GM08714 (cell line): ENCODE results near the gene SMIM23.

Source experiments
- H3K4me3 ChIP-seq: fragments of 200-500 bp; sonication (Bioruptor generic); 2 replicates; pipeline ENCODE4 v1.5.1; 2014; ENCODE audit warnings: mild to moderate bottlenecking, low read length, inconsistent platforms
- ZNF274 ChIP-seq: IDR thresholded peaks from 2 replicates; pipeline ENCODE4 v1.6.1; 2012; ENCODE audit warnings: mild to moderate bottlenecking, low read depth, low read length

The SMIM23 gene

DNA sequence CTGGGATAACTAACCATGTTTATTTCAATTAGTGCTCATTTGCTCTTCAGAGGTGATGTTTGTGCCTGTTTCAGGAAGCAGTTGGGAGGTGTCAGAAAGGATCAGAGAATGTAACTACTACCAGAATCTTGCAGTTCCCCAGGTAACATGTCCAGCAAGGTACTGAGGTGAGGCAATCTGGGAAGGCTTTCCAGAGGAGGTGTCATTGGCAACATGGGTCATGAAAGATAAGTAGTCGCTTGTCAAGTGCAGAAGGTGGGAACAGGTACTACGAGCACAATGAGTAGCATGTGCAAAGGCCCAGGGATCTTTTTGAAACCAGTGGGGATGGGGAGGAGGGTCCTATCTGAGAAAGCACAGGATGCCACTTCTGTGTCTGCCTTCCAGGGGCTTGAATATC, 4.8 kb downstream of the SMIM23 start:
- no peak for TF ChIP-seq ZNF274
- no peak overlapping the region for H3K4me3 ChIP-seq

DNA sequence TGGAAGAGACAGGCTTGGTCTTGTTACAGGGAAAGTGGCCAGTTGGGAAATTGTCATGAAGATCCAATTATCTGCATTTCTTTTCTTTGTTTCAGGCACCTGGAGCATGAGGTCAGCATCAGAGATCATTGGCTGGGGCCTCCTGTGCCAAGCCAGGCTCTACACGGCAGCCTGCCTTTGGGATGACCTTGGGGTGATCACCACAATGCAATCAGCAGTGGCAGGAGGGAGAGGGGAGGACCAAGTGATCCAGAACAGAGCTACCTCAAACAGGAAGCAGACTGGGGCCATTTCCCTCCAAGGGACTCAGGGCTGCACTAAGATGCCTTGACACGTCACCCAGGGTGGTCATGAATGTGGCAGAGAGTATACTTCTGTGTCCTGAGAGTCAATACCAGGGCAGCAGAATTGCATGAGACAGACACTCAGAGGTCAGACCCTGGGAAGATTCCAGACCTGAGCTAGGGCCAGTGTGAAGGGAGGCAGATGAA, 8.9 kb downstream of the SMIM23 start:
- TF ChIP-seq ZNF274 = no peak

DNA sequence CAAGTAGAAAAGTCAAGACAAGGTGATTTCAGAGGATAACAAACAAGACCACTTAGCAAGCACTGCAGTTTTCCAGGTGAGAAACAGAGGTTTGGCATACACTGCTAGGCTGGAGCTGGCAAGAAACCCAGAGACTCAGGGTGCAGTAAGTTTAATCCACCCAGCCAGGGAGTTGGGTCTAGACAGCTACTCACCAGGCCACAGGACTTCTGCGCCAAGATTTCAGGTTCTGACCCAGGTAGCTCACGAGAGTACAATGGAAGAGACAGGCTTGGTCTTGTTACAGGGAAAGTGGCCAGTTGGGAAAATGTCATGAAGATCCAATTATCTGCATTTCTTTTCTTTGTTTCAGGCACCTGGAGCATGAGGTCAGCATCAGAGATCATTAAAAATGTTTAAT, 9.8 kb downstream of the SMIM23 start:
- TF ChIP-seq ZNF274 = no peak
- no peak overlapping the region for H3K4me3 ChIP-seq

More for the DNA sequence above, 8.9 kb downstream of the SMIM23 start:
- H3K4me3 ChIP-seq = no peak overlapping the region

DNA sequence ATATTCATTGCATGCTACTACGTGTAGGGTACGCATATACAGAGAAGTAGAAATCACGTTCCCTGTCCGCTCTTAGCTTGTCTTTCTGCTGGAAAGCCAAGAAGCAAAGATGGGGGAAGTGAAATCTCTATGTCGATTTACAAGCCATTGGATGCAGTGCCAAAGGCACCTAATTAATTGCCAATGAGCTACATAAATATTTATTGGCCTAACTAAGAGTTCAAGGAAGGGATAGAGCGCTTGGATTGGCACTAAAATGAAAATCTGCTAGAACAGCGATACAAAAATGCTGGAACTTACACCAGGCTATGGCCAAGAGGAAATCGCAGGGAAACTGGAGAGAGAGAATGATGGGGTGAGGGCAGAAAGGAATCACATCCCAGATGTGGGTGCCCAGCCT, 10.8 kb downstream of the SMIM23 start:
- no peak overlapping the region for H3K4me3 ChIP-seq
- TF ChIP-seq ZNF274 = no peak

DNA sequence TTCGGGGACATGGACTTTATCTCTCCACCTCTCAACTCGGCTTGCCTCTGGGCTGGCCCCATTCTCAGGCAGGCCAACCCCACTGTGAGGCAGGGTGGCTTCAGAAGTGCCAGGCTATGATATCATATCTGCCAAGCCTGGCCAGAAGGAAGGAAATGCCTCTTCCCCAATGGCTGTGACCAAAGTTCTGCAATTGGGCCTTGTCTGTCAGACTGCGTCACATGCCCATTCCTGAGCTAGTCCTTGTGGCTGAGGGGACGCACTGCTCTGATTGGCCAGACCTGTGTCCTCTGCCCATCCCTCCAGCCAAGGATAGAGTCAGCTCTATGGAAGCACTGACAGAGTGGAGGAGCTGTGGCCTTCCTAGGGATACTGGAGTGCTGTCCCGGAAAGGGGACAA, 11.9 kb downstream of the SMIM23 start:
- TF ChIP-seq ZNF274 = no peak
- H3K4me3 ChIP-seq = no peak overlapping the region

DNA sequence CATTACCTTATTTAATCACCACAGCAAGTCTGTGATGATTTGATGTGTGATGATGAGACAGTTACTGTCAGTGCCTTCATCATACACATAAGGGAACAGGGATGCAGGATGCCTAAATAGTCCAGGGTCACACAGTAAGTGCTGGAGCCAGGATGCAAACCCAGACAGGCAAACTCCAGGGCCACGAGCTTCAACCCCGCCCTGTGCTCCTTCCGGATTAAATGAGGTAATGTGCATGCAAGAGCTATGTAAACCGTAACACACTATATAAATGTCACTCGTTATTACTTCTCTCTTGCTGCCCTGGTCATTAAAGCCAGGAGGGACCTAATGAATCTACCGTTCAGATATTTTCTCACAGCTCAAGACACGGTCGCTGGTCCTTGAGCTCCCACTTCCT, 12.8 kb downstream of the SMIM23 start:
- no peak overlapping the region for H3K4me3 ChIP-seq
- TF ChIP-seq ZNF274 = no peak

DNA sequence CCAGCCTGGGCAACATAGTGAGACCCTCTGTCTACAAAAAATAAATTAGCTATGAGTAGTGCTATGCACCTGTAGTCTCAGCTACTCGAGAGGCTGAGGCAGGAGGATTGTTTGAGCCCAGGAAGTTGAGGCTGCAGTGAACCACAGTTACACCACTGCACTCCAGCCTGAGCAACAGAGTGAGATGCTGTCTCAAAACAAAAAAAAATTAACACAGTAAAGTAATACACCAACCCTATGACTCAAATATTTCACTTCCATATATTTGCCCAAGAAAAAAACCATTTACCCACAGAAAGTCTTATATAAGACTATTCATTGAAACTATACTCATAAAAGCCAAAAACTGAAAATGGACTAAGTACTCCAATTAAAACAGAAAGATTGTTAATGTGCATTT, 16.2 kb downstream of the SMIM23 start:
- H3K4me3 ChIP-seq = no peak overlapping the region
- no peak for TF ChIP-seq ZNF274

DNA sequence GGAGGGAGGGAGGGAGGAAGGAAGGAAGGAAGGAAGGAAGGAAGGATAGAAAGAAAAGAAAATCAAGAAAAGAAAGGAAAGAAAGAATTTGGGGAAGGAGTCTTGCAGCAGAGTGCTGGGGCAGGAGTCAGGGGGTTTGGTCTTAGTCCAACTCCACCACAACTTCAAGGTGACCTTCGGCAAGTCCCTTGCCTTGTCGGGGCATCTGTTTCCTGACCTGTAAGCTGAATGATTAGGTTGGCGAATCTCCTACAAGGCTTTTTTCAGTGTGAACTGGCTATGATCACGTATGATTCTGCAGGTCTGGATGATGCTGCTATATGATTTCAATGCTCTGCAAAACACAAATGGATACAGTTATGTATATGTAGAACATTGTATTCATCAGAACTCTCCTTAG, 20.1 kb downstream of the SMIM23 start:
- no peak overlapping the region for H3K4me3 ChIP-seq
- no peak for TF ChIP-seq ZNF274

DNA sequence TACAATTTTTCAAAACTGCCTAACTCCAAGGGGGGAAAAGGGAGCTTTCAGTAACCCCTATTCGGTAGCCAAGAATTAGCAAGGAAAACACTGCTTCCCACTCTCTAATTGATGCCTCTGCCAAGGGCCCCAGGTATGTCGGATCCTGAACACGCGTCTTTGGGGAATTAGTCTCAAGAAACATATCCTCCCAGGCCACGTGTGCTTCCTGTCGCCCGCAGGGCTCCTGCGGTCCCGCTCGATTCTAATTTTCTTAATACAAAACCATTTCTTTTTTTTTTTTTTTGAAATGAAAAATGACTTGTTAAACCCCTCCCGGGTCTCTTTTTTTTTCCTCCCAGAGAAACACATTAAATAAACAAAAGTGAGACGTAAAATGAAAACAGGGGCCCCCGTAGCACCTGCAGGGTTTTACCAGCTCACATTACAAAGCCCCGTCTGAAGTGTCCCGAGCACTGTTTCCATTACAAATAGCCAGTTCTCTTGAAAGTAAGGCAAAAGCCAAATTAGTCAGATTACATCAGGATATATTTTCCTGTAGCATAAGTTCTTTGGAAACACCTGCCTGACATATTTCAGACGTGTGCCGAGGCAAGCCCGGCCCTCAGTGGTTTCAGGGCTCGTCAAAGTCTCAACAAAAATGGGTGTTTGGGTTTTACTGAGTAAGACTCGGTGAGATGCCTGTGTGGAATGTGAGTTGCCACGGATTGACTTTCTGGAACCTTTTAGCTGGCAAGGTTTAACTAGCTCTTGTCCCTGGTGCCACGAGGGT, 21.5 kb downstream of the SMIM23 start:
- no peak overlapping the region for H3K4me3 ChIP-seq
- no peak for TF ChIP-seq ZNF274

DNA sequence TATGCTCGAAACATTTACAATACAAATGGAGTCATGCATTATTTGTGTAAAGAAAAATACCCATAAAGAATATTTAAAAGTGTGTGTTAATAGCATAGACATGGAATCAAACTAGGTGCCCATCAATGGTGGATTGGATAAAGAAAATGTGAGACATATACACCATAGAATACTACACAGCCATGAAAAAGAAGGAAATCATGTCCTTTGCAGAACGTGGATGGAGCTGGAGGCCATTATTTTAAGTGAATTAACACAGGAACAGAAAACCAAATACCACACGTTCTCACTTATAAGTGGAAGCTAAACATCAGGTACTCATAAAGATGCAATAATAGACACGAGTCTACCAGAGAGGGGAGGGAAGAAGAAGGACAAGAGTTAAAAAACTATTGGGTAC, 22.8 kb downstream of the SMIM23 start:
- H3K4me3 ChIP-seq = no peak overlapping the region
- TF ChIP-seq ZNF274 = no peak

DNA sequence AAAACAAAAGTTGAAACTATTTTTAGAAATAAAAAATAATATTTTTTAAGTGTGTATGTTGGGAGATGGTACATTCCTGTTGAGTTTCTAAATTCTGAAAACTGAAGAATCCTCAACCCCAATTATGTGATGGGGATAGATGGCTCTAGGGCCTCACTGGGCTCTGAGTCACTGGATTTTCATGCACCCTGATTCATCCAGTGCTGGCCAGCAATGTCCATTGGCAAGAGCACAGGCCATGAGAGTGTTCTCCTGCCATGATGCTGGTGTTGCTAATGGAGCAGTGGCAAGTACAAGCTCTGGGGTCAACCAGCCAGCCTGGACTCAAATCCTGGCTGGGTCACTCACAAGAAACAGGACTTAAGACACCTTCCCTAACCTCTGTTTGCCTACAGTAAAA, 23.3 kb downstream of the SMIM23 start:
- H3K4me3 ChIP-seq = no peak overlapping the region
- TF ChIP-seq ZNF274 = no peak

DNA sequence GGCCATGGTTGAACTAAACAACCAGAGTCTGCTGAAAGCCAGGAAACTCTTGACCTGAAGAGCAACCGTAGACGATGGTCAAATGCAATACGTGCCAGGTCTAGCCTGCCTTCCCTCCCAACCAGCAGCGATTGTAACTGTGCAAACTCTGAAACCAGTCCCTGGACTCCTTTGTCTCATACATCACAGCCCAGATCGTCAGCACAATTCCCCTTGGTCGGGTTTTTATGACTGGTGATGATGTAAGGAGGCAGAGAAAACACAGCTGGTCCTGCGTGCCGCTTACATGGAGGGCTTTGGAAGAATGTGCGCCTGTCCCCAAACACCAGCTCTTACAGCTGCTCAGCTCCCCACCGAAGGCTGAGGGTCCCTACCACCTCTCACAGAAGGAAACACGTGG, 24.6 kb downstream of the SMIM23 start:
- no peak for TF ChIP-seq ZNF274
- H3K4me3 ChIP-seq = no peak overlapping the region

DNA sequence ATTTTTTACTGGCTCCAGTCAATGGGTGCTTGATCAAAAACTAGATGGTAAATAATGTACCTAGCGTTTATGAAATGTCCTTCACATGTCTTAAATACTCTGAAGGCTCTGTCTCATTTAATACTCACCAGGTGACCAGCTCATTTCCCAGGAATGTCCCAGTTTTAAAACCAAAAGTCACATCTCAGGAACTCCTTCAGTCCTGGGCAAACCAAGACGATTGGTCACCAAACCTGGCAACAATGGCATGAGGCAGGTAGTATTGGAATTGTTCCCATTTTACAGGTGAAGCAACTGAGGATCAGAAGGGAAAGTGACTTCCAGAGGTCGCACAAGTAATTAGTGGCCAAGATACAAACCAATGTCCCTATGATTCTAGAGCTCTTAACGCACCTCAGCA, 27.7 kb downstream of the SMIM23 start:
- H3K4me3 ChIP-seq = no peak overlapping the region
- no peak for TF ChIP-seq ZNF274

DNA sequence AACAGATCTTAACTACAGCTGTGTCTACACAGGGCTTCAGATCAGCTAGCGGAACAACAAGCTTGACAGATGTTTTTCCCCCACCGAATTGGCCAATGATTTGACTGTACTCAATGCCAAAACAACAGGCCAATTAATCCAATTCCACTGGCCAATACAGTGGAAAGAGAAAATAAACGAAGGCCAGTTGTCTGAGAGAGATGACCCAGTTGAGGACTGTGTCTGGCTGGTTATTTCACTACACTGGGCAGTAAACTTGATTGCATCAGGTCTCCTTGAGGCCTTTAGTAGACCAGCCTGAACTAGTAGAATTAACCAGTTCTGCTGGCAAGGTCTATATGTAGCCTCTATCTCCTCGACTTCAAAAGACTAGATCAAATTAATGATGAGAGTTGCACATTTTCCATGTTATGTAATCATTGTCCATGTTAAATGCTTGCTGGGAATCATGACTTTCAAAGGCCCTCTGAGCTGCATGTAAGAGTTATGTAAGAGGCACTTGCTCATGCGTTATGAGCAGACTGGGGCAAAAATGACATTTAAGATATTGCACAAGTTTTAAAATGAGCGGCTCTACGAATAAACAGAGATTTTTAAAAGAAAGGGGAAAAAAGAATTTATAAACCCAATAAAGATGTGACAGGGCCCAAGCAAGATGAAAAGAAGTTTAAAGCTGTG, 28.3 kb downstream of the SMIM23 start:
- H3K4me3 ChIP-seq = no peak overlapping the region
- no peak for TF ChIP-seq ZNF274

DNA sequence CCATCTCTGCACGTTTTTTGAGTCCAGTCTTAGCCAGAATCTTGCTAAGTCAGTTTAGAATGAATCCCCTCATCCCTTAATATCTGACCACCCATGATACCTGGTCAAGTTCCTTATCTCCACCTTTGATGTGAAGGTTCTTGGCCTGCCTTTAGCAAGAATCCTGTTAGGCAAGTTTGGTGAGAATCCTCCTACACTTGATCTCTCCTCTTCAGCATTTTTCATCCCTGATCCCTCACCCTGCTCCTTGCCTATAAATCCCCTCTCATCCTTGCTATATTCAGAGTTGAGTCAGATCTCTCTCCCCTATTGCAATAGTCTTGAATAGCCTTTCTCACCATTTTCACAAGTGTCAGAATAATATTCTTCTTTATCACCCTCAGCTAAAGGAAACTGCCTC, 31.0 kb downstream of the SMIM23 start:
- no peak for TF ChIP-seq ZNF274

More for the DNA sequence above, 31.0 kb downstream of the SMIM23 start:
- no peak overlapping the region for H3K4me3 ChIP-seq
